ENCODE results near the gene PEDS1.

PEDS1 gene

GRCh38 chr20:50192364-50193198, 39.1 kb upstream of the PEDS1 start:
- Histone ChIP-seq H3K36me3 (peaks cover 28 to 53% (median 29%) of the 10 kb centered on the region in 3 donors), H3K4me3 (peak overlapping the region; percentile 59 to 88), H3K4me1 (peaks cover 0 to 46% (median 32%) of the 10 kb centered on the region in 4 donors), H3K27ac (peak overlapping the region; percentile 96 to 98), H3K9me3 (no peaks in the 10 kb centered on the region), H3K27me3 (no peaks in the 10 kb centered on the region)
- intact Hi-C loops (cut with DNase I; ENCODE audit: low total_unique reads) = loop anchor here (5.0 kb wide), 2 partner anchors 115 to 205 kb away; no protein-coding TSS in a partner anchor
- DNase-seq = peak; percentile 87 to 92
- TF ChIP-seq CTCF (IDR thresholded peaks at IDR 0.05) = no peak

GRCh38 chr20:50191544-50192363, 38.2 kb upstream of the PEDS1 start:
- peak overlapping the region; percentile 59 to 88 for H3K4me3 ChIP-seq
- intact Hi-C loops (cut with DNase I; ENCODE audit: low total_unique reads) = loop anchor here (5.0 kb wide), 2 partner anchors 116 to 206 kb away; no protein-coding TSS in a partner anchor
- peaks cover 28 to 51% (median 29%) of the 10 kb centered on the region in 3 donors for H3K36me3 ChIP-seq
- peak in 1 of 2 donors; percentile 31 for DNase-seq
- peak; percentile 32 to 48 for TF ChIP-seq CTCF (IDR thresholded peaks at IDR 0.05)
- peaks cover 0 to 44% (median 36%) of the 10 kb centered on the region in 4 donors for H3K4me1 ChIP-seq
- H3K27ac ChIP-seq = peak overlapping the region; percentile 96 to 98
- no peaks in the 10 kb centered on the region for H3K27me3 ChIP-seq
- H3K9me3 ChIP-seq = no peaks in the 10 kb centered on the region

GRCh38 chr20:50191065-50191543, 37.6 kb upstream of the PEDS1 start:
- peak; percentile 59 to 81 for DNase-seq
- Histone ChIP-seq H3K4me1 (peaks cover 0 to 43% (median 34%) of the 10 kb centered on the region in 4 donors), H3K27ac (peak overlapping the region; percentile 96 to 98), H3K4me3 (peak overlapping the region; percentile 59 to 88), H3K27me3 (no peaks in the 10 kb centered on the region), H3K9me3 (no peaks in the 10 kb centered on the region), H3K36me3 (peaks cover 28 to 45% (median 29%) of the 10 kb centered on the region in 3 donors)
- intact Hi-C loops (cut with DNase I; ENCODE audit: low total_unique reads) = loop anchor here (5.0 kb wide), 2 partner anchors 116 to 206 kb away; no protein-coding TSS in a partner anchor
- TF ChIP-seq CTCF (IDR thresholded peaks at IDR 0.05) = no peak

GRCh38 chr20:50190251-50191064, 36.9 kb upstream of the PEDS1 start, which contains the start of gene CEBPB:
Gene CEBPB (plus strand): TSS chr20:50190830. CDS start chr20:50191034, 204 bp downstream.
- H3K4me1 ChIP-seq = peaks cover 0 to 37% (median 30%) of the 10 kb centered on the region in 4 donors

More at GRCh38 chr20:50190251-50191064, 36.9 kb upstream of the PEDS1 start, which contains the start of gene CEBPB:
- peak within 1 kb of the TSS; percentile 59 to 88 for H3K4me3 ChIP-seq
- H3K36me3 ChIP-seq = peaks cover 28 to 38% (median 29%) of the 10 kb centered on the region in 3 donors
- no peaks in the 10 kb centered on the region for H3K9me3 ChIP-seq
- no peaks in the 10 kb centered on the region for H3K27me3 ChIP-seq
- intact Hi-C loops (cut with DNase I; ENCODE audit: low total_unique reads) = loop anchor here (5.0 kb wide), 2 partner anchors 117 to 207 kb away; no protein-coding TSS in a partner anchor
- peak; percentile 92 to 96 for DNase-seq
- TF ChIP-seq CTCF (IDR thresholded peaks at IDR 0.05) = peak; percentile 88
- peak within 1 kb of the TSS; percentile 96 to 98 for H3K27ac ChIP-seq

Data from tibial artery (tissue), 4 donors.